GM19025 (cell line): ENCODE data around the gene ZNF618.

Source experiments
- ATAC-seq: cut with Tn5 transposase; IDR thresholded peaks from one replicate; pipeline ENCODE4 v1.9.1; 2021; ENCODE audit warnings: mild to moderate bottlenecking, low read depth, moderate library complexity; ENCODE audit not compliant: unreplicated experiment

Gene ZNF618

GRCh38 chr9:113954591-113954990 lies 78.5 kb downstream of the ZNF618 start:
- no peak for ATAC-seq

- no peak for ATAC-seq
Observed at GRCh38 chr9:113955076-113955752, 79.1 kb downstream of the ZNF618 start.

DNA sequence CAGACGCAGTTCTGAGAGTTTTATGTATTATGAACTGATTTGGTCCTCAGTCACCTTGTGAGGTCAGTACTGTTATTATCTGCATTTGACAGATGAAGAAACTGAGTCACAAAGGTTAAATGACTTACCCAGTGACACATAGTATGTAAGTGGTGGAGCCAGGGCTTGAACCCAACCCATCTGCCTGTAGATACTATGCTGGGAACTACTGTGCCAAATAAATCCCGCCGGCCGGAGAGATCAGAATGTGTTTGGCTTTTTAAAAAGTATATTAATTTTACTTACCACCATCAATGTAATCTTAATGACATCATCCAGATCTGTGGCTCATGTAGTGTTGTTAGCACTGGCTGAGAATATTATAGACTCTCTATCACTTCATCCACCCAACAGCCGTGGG lies 80.8 kb downstream of the ZNF618 start:
- ATAC-seq = no peak

- no peak for ATAC-seq
Observed at GRCh38 chr9:113957351-113957750, 81.2 kb downstream of the ZNF618 start.

- ATAC-seq = no peak
Observed at GRCh38 chr9:113957821-113958341, 81.8 kb downstream of the ZNF618 start.

- no peak for ATAC-seq
Observed at GRCh38 chr9:113958556-113958955, 82.4 kb downstream of the ZNF618 start.

- no peak for ATAC-seq
Observed at GRCh38 chr9:113960768-113961167, 84.7 kb downstream of the ZNF618 start.

- ATAC-seq = no peak
Observed at GRCh38 chr9:113962396-113962795, 86.3 kb downstream of the ZNF618 start.

GRCh38 chr9:113963017-113963620 lies 87.0 kb downstream of the ZNF618 start:
- no peak for ATAC-seq

DNA sequence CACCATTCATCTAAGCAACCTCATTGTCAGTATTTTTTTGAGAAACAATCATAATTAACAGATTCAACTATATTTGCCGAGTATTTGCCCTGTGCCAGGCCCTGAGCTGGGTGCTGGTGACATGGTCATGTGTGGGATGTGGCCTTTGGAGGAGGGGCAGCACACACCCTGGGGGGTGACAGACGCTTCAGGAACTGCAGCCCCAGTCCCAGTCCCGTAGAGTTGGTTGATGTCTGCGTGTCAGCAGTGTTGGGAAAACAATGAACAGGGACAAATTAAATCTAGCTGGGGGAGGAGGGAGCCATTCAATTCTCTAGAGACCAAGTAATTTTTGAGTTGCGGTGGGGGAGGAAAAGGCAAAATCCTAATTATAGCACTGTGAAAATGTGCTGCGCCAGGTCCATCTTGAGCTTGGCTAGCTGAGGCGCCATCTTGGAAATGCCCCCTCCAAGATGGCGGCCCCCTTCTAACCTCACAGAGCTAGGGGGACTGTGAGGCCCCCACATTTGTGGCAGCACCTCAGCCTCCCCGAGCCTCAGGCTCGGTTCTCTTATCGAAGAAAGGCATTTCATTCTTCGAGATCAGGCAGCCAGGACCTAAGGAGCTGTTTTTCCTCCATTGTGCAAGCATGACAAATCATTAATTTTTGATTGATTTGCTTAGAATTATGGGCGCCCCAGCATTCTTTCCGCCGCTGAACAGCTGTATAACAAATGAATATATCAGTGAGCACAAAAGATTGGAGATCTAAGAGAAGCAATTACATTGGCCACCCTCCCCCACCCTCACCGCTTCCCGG lies 87.8 kb downstream of the ZNF618 start:
- ATAC-seq = no peak

GRCh38 chr9:113964495-113965170 lies 88.5 kb downstream of the ZNF618 start:
- no peak for ATAC-seq

DNA sequence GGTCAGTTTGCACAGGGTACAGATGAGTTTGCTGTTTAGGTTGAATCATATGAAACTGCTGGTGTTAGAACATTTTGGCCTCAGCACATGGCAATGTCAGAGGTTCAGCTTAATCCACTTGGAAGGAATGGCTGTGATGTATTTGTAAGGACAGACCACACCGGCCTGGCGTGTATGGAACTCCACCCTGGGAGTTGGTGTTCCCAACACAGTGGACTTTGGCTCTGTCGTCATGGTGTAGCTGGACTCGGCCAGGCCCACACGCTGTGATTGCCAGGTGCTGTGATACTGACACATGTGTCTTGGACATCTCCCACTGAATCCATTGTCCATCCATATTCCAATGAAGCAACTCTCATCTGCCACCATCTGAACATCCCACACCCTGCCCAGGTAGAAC lies 90.3 kb downstream of the ZNF618 start:
- no peak for ATAC-seq

DNA sequence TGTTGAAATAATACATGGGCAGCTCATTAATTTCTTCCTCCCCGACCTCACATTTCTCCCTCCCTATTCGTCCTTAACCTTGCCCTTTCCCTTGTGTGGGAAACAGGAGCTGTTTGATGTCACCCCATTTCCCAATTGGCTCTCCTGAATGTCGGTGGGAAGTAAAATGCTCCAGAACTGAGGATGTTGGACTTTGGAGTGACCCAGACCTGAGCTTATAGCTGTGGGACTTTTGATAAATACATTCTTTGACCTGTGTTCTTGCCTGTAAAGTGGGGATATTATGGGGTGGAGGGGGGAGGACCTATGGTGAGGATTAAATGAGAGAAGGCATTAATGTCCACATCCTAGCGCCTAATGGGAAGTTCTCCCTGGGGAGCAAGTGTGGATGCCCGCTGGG lies 91.3 kb downstream of the ZNF618 start:
- no peak for ATAC-seq

- no peak for ATAC-seq
Observed at GRCh38 chr9:113969343-113969742, 93.2 kb downstream of the ZNF618 start.

DNA sequence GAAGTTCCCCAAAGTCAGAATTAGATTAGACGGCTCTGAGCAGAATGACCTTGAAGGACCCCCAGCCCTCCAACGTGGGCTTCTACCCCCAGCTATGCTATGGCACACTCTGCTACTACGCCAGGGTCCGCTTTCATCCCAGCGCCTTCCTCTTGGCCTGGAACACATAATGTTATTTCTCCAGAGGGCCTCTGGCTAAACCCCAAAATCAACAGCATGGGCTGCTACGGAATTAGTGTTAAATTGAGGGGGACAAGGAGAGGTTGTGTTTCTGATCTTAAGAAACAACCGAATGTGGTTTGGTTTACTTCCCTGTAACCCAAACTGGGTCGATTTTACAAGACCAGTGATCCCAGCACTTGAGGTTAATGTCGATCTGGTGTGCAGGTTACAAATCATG lies 97.1 kb downstream of the ZNF618 start:
- no peak for ATAC-seq

GRCh38 chr9:113973963-113974413 lies 97.9 kb downstream of the ZNF618 start:
- no peak for ATAC-seq

GRCh38 chr9:113976915-113977314 lies 100.8 kb downstream of the ZNF618 start:
- no peak for ATAC-seq

DNA sequence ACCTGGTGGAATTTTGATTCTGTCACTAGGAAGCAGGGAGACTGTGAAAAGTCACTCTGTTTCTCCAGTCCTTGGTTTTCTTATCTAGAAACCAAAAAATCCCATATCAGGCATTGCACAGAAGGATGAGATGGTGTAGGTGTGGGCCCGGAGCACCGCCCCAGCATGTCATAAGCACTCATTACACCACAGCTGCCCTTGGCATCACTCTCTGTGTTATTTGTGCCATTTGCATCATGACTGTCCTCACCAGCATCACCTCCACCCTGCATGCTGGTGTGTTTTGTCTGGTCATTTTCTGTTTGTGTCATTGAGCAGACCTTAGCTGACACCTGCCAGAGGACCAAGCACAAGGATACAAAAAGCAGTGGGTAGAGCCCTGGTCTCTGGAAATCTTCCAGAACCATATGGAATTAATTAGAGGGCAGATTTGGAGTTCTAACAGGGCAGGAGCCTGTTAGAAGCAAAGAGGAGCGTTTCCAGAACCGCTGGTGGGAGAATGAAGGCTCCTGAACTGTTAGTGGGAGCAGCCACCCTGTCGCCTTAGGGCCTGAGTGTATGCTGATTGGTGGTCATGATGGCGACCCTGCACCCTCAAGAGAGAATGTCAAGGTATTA lies 102.7 kb downstream of the ZNF618 start:
- no peak for ATAC-seq

DNA sequence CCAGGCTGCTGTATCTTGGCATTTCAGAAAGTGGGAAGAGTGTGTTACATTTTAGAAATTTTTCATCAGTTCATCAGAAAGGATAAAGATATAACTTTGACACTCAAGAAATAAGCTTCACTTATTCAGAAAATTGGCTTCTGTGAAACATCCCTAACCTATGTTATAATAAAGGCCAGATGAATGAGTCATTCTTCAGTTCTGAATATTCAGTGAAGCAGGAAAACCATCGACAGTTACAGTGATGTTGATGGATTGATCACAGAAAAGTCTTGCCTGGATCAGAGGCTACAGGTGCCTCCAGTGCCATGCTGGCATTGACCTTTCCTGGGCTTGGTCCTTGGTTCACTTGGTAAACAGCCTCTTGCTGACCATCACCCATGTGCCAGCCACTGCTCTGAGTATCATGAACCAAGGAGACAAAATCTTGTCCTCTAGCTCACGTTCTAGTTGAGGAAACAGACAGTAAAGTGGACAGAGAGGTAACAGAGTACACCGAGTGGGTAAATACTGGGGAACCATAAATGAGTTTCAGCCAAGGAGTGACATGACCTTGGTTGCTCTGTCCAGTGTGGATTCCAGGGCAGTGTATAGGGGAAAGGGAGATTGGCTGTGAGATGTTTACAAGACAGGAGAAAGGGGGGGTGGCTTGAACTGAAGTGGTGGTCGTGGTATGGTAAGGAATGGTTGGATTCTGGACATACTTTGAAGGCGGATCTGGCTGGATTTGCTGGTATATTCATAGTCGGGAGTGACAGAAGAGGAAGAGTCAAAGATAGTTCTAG lies 103.4 kb downstream of the ZNF618 start:
- no peak for ATAC-seq
